H1 (cell line): ENCODE results near the gene STAC2. TPM values are rescaled to one million over a fixed set of nuclear protein-coding genes. Genes with fewer than 3 reads are reported as not detected.

Source experiments
- MAX ChIP-seq: IDR thresholded peaks from 2 replicates; pipeline ENCODE4 v1.6.1; 2012; ENCODE audit warnings: inconsistent platforms
- polyA plus RNA-seq, 7 experiments: library from polyadenylated mRNA; depleted of rRNA in 3 of 7; stranded (reverse) in 5 of 7; unstranded in 2 of 7; fragments of >200 nt in 5 of 7; fragments of 200-250 nt in 2 of 7; gene quantifications; 1 replicate in 5 of 7; 2 replicates in 1 of 7; 4 replicates in 1 of 7; pipeline versions ENCODE4 v1.2.1 to v1.2.3, GENCODE V29; 2011 to 2013; ENCODE audit warnings: missing spikeins in 2 of 7, mixed read lengths in 2 of 7
- total RNA-seq: library from RNA; stranded (reverse); fragmentation: NEBNext Ultra II Directional; extraction: Animal tissue kit (Norgen Biotek cat#: 25700); gene quantifications from 2 replicates; pipeline ENCODE4 v1.2.1, GENCODE V29; 2021

STAC2 gene
- total and polyA plus RNA-seq, 2 of the 8 experiments (the other 6 are each of a cell fraction or from before 2014, with no cell fraction given), result 1.5 to 6.0 TPM

DNA sequence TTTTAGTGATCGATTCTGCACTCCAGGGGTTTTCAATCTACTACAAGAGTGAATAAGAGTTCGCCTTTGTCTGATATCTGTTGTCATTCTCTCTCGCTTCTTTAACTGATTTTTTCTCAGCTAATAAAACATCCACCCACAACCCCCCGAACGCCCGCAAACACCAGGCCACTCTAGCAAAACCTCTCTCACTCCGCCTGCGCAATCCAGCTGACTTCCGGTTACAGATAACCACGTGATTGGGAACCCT lies 26.0 kb downstream of the STAC2 start (continued):
- TF ChIP-seq MAX, result no peak
